ENCODE data around the gene PTPN20.

PTPN20 gene

DNA sequence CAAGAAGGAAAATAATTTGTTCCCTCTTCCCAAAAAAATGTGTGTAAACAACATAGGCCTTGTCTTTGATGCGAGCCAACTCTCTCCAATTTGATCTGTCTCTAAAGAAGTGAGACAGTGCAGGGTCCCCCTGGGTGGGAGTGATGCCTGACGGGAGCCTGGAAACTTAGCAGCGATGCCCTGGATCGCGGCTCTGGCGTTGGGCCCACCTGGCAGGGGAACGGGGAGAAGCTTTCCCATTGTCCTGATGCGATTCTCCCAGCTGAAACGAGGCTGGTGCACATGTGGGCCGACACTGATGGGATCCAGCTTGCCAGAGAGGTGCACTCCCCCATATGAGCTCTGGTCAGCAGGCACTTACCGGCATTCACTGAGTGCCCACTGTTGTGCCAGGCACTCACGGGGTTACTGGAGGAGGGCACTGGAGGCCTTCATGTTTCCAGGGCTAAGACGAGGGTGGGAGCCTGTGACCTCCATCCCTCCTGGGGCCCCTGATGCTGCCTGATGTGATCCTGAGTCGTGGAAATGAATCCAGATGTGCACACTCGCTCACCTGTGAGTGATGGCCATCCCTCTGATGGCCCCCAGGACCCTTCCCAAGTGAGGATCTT, 132.8 kb downstream of the PTPN20 start:
- no peak for DNase-seq (ENCODE audit: low read depth)
- H3K4me3 ChIP-seq (ENCODE audit: low read depth, low read length), result no peak overlapping the region

DNA sequence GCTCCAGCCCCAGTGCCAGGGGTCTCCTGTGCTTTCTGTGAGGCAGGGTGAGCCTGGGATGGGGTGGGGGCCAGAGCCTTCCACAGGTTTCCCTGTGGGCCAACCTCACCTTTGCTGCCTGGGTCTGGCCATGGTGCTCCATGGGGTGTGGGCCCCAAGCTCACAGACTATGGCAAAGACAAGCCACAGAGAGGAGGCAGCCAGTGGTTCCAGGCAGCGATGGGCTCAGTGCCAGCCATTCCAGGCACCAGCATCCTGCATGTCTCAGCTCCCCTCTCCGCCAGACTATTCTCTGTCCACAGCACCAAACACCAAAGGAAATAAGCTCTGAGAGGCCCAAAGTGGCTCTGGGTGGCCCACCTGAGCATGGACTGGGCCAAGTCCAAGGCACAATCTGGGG, 133.5 kb downstream of the PTPN20 start:
- no peak for DNase-seq (ENCODE audit: low read depth)
- H3K4me3 ChIP-seq (ENCODE audit: low read depth, low read length), result no peak overlapping the region

DNA sequence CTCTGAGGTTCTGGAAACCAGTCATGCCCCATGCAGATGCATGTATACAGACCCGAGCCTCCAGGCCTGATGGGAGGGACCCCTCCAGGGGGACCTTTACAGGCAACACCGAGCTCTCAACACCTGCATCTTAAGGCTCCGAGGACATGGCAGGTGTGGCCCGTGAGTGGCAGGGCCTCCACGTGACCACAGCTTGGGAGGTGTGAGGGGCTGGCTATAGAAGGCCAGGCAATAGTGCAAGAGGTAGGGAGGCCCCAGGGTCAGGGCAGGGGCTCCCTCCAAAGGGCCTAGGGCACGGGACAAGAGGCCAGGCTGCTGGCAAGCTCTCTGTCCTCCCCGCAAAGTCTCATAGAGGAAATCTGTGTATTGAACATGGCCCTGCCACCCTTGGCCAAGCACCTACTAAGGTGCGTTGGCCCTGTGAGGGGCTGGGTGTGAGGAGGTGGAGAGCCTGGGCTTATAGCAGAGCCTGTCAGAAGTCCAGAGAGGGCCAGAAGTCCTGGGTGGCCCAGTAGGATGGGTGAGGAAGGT, 134.2 kb downstream of the PTPN20 start:
- H3K4me3 ChIP-seq (ENCODE audit: low read depth, low read length), result no peak overlapping the region
- no peak for DNase-seq (ENCODE audit: low read depth)

DNA sequence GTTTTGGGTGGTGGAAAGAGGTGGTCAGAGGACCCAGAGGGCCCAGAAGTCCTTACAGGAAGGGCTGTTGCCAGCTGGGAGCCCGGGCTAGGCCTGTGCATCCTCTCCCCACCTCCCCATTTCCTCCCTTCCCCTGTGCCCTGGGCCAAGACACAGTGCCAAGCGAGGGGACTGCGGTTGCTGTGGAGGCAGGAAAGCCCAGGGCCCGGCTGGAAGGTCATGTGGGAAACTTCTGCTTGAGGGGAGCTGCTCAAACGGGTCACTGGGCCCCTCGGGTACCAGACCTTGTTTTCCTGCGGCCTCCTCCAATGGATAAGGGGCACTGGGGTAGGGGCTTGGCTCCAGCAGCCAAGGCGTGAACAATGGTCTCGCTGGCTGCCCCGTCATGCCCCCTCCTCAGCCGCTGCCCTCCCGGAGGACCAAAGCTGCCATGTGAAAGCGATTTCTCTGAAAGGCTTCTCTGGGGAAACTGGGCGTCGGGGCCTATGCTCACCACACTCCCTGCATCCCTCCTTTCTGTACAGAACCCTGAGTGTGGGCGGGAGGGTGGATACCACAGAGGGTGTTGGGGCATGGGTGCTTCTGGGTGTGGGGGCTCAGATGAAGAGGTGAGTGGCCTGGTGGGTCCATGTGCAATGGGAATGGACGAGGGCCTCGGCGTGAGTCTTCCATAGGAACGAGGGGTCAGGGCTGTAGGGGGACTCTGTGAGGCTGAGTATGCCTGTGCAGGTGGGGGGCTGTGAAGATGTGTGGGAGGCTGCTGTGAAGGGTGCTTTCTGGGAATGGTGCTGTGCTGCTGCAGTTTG, 135.3 kb downstream of the PTPN20 start:
- no peak overlapping the region for H3K4me3 ChIP-seq (ENCODE audit: low read depth, low read length)
- no peak for DNase-seq (ENCODE audit: low read depth)

DNA sequence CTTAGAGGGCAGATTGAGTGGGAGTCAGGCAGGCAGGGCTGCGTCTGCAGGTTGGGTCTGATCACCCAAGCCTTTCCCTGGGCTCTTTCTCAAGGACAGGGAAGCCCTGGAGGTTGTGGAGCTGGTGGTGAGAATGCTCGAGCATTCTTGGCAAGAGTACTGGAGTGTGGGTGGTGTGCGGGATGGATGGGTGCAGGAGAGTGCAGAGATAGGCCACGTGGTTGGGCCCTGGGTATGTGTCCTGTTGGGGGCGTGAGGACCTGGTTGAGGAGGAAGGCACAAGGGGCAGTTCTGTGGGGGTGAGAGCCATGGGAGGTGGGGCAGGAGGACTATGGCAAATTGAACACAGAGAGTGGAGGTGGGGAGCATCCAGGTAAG, 135.9 kb downstream of the PTPN20 start:
- no peak overlapping the region for H3K4me3 ChIP-seq (ENCODE audit: low read depth, low read length)
- no peak for DNase-seq (ENCODE audit: low read depth)

DNA sequence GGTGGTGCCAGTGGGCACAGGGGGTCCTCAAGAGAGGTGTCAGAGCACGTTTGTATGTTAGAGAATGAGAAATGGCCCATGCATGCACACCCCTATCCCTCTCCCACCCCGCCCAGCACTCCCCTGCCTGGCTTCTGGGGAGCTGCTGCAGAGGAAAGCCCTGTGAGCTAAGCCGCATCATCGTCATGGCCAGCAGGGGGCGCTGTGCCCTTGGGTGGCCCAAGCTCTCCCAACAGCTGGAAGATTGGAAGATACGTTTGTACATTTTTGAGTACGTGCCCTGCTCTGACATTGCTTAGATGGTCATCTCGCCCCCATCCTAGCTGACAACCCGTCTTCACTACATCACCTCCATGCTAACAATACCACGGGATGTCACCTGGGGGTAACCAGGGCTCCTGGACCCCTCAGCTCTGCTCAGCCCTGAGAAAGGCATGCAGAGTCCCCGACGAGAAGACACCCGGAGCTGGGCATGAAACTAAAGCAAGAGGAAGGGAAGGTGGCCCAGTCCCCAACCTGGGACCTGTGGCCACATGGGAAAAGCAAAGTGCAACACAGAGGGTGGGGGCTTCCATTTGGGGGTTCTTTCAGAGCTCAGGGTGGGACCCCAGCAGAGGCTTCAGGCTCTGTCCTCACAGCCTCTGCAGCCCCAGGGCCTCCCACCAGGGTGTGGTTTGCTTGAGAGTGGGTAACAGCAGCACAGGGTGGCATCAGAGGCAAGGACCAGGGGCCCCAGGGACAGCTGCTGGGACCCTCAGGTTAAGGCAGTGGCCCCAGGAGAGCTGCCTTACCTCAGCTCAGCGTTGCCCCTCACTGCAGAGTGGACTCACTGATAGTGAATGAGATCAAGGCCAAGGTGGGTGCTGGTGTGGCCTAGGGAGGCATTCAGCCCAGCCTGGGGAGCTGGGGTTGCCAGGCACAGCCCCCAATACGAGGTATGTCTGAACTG, 136.6 kb downstream of the PTPN20 start:
- no peak for DNase-seq (ENCODE audit: low read depth)
- no peak overlapping the region for H3K4me3 ChIP-seq (ENCODE audit: low read depth, low read length)

DNA sequence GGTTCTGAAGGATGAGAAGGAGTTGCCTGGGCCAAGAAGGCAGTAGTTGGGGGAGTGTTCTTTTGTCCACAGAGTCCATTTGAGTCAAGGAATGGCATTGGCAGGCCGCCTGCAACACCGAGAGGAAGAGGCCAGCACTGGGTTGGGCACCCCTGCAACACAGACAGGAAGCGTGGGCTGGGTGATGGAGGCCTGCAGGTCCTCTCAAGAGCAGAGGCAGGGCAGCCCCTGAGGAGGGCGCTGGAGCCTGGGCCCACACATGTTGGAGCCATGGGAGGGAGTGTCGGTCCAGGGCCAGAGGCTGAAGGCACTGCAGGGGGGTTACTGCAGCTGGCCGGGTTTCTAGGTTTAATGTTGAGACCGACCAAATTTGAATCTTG, 137.3 kb downstream of the PTPN20 start:
- DNase-seq (ENCODE audit: low read depth), result no peak
- H3K4me3 ChIP-seq (ENCODE audit: low read depth, low read length), result no peak overlapping the region

DNA sequence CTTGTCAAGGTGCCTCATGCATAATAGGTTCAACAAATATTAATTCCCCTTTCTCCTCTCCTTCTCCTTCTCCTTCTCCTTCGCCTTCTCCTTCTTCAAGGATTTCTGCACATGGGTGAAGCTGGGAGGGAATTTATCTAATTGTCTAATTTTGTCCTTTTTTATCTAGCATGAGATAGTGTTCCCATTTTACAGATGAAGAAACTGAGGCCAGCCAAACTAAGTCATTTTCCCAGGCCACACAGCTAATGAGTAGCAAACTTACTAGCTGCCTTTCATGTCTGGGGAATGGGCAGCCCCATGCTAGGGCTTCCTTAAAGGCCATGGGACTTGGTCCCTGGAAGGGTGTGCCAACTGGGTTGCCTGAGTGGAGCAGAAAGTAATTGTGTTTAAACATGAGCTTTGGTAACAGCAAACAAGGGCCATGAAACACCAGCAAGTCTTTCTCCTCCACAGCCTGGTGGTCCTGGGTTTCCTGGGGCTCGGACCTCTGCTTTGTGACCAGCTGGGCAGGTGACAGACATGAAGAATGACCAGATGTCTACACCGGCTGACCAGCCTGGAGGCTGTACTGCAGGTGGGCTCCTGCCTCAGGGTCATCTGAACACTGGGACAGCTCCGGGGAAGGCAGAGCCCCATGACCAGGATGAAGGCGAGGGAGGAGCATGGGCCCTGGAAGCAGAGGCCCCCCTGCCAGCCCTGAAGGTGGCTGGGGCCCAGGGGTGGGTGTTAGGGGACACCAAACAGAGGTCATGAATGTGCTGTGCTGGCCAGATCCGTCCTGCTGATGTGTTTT, 138.0 kb downstream of the PTPN20 start:
- DNase-seq (ENCODE audit: low read depth), result no peak
- H3K4me3 ChIP-seq (ENCODE audit: low read depth, low read length), result no peak overlapping the region

DNA sequence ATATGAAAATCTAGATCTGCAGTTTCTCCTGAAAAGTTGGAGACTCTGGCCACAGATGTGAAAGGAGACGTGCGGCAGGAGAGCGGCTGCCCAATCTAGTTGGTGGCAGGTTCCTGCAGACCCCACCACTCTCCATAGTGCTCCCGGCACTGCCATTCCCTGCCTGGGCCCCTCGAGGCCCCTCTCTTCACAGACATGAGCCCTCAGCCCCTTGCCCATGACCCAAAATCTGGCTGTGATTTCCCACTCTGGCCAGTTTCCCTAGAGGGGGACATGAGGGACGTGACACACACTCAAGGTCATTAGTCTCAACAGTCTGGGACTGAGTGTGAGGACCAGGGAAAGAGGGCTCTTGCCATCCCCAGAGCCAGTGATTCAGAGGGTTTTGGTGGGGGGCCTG, 138.7 kb downstream of the PTPN20 start:
- H3K4me3 ChIP-seq (ENCODE audit: low read depth, low read length), result no peak overlapping the region
- DNase-seq (ENCODE audit: low read depth), result no peak

DNA sequence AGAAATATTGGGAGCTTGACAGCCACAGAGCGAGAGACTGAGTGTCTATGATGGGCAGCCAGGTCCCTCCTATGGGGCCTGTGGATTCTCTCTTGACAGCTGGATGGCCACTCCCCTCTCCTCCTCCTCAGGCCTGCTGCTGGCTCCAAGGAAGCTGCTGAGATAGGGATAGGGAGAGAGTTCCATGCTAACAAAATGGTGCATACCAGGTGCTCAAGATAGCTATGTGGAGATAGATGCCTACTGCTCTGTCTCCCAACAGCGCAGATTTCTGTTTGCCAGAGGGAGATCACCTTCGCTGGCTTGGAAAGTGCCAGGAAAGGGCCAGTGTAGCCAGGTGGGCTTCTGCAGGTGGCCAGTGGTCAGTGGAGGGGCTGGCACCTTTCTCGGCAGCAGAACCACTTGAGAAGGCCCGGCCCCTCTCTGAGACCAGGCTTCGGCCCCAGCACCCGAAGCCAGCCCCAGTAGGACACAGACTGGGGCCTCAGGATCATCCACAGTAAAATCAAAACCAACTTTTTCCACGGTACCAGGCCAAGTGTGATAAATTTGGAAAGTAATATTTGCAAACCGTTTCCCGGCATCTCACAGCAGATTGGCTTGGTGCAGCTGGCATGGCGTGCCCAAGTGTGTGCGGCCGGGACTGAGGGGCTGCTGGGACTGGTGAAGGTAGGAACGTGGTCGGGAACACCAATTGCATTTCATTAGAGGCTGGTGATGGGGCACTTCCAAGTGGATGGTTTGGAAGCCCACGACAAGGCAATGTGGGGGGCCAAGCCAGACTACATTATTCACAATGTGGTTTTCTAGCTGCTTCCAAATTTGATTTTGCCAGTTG, 139.6 kb downstream of the PTPN20 start:
- H3K4me3 ChIP-seq (ENCODE audit: low read depth, low read length), result no peak overlapping the region
- DNase-seq (ENCODE audit: low read depth), result no peak

DNA sequence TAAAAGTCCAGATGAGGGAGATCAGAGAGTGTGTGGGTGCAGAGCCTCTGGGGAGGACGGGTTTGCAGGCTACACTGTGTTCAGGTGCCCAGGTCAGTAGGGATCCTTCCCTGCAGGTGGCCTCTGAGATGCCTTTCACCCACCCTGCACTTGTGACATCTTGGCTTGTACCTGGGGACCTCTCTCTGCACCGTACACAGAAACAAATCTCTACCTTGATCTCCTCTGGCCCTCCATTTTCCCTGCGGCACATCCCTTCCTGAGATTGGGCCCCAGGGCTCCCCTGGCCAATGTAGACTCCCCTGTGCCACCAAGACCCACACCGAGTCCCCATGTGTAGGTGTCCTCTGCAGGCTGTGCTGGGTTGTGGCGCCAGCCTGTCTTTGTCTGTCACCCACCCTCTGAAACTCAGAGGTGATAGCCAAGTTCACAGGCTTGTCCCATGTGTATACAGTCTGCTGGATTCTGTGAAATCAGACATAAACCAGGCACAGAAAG, 140.6 kb downstream of the PTPN20 start:
- no peak overlapping the region for H3K4me3 ChIP-seq (ENCODE audit: low read depth, low read length)
- no peak for DNase-seq (ENCODE audit: low read depth)
